ENCODE results near the gene HOMER2.

HOMER2 gene

DNA sequence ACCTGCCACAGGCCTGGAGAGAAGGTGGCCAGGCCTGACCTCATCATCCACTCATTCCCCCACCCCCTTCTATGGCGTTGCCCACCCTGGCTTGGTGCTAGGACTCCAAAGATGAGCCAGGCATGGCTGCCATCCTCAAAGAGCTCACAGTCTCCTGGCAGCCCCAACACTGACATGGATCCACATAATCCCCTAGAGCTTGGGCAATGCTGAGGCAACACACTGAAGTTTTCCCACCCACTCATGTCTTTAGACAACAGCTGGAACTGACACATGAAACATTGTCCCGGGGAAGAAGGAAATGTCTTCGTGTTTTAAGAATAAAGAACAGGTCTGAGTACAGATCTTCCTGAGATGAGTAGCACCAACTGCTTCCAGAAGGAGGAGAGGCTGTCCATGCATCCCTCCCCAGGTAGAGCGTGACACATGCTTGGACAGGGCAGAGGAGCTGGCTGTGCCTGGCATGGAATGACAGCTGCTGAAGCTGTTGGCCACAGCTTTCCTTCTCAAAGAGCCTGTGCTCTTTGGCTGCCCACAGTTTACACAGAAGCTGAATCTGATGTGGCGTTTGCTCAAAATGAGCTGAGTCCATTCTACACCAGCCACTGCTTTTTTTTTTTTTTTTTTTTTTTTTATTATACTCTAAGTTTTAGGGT is 70.1 kb downstream of the HOMER2 start:
- no peak for TF ChIP-seq CTCF (IDR thresholded peaks at IDR 0.05; ENCODE audit: low read depth, low read length)

GRCh38 chr15:82881747-82882146 is 70.8 kb downstream of the HOMER2 start:
- no peak overlapping the region for H3K4me3 ChIP-seq (ENCODE audit: low read depth, low read length)
- no peak for TF ChIP-seq CTCF (IDR thresholded peaks at IDR 0.05; ENCODE audit: low read depth, low read length)

More for the DNA sequence above, 70.1 kb downstream of the HOMER2 start:
- H3K4me3 ChIP-seq (ENCODE audit: low read depth, low read length) = no peak overlapping the region

DNA sequence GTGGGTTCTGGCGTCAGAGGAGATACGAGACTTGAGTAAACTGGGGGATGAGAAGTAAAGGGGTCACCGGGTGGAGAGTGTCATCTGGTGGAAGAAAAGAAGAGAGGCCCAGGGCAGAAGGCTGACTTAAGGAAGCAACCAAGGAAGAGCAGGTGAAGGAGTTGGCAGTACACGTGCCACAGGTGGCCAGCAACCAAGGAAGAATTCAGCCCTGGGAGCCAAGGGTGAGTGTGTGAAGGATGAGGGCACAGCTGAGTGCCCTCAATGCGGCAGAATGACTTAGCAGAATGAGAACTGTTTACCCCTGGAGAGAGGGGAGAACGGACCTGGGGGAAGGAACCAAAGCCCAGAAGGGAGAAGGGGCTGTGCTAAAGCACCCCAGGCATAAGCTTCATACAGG is 71.8 kb downstream of the HOMER2 start:
- TF ChIP-seq CTCF (IDR thresholded peaks at IDR 0.05; ENCODE audit: low read depth, low read length) = no peak
- no peak overlapping the region for H3K4me3 ChIP-seq (ENCODE audit: low read depth, low read length)

- H3K4me3 ChIP-seq (ENCODE audit: low read depth, low read length) = no peak overlapping the region
- no peak for TF ChIP-seq CTCF (IDR thresholded peaks at IDR 0.05; ENCODE audit: low read depth, low read length)
Measured at GRCh38 chr15:82878325-82878724, 74.2 kb downstream of the HOMER2 start.

DNA sequence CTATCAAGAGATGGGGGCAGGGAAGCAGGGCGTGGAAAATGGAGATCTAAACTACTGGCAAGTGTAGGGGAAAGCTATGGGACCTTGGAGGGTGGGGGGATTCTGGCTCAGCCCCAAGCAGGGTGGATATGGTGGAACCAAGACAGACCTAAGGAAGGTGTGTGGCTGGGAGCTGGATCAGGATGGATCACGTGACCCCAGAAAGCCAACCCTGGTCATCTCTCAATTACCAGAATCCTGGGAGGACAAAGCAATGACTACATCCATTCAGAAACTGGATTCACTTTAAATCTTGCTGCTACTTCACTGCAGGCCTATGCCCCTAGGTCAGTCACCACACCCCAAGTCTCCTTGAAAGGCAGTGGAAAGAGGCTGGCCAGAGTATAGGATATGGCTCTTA is 74.7 kb downstream of the HOMER2 start:
- no peak for TF ChIP-seq CTCF (IDR thresholded peaks at IDR 0.05; ENCODE audit: low read depth, low read length)
- no peak overlapping the region for H3K4me3 ChIP-seq (ENCODE audit: low read depth, low read length)

- TF ChIP-seq CTCF (IDR thresholded peaks at IDR 0.05; ENCODE audit: low read depth, low read length) = no peak
- H3K4me3 ChIP-seq (ENCODE audit: low read depth, low read length) = no peak overlapping the region
Measured at GRCh38 chr15:82875411-82876003, 77.0 kb downstream of the HOMER2 start.

GRCh38 chr15:82874961-82875360 is 77.6 kb downstream of the HOMER2 start:
- TF ChIP-seq CTCF (IDR thresholded peaks at IDR 0.05; ENCODE audit: low read depth, low read length) = no peak
- H3K4me3 ChIP-seq (ENCODE audit: low read depth, low read length) = no peak overlapping the region
